Muscle of leg (tissue), 11 donors: ENCODE data around the gene CRISP1. TPM values are rescaled to one million over a fixed set of nuclear protein-coding genes. Genes with fewer than 3 reads are reported as not detected.
"Not testable (repeated sequence)": the region's sequence is repeated elsewhere in the genome, so short reads cannot be mapped to it uniquely, and the experiment has no call there.

ENCODE experiments used
- DNase-seq: peaks from one replicate; pipeline ENCODE4 v3.0.0; 2013
- H3K27ac ChIP-seq: one replicate; pipeline ENCODE4 v1.5.1; 2013; ENCODE audit warnings: mild to moderate bottlenecking, low read length, control low read depth
- H3K27me3 ChIP-seq: one replicate; pipeline ENCODE4 v1.6.1; 2013; ENCODE audit warnings: low read length; ENCODE audit not compliant: control insufficient read depth, insufficient read depth
- H3K36me3 ChIP-seq: one replicate; pipeline ENCODE4 v1.6.1; 2013; ENCODE audit warnings: low read length; ENCODE audit not compliant: control insufficient read depth, insufficient read depth
- H3K4me1 ChIP-seq: one replicate; pipeline ENCODE4 v1.6.1; 2013; ENCODE audit warnings: low read length; ENCODE audit not compliant: control insufficient read depth, insufficient read depth
- H3K4me3 ChIP-seq: one replicate; pipeline ENCODE4 v1.5.1; 2013; ENCODE audit warnings: low read length, control low read depth
- H3K9me3 ChIP-seq: replicated peaks from 2 replicates; pipeline ENCODE4 v1.6.1; 2013; ENCODE audit warnings: low read depth, low read length; ENCODE audit not compliant: control insufficient read depth
- WGBS: methylation state at CpG from one replicate; pipeline ENCODE4 v1.1.5; 2013; ENCODE audit warnings: missing lambda C conversion rate; ENCODE audit not compliant: insufficient coverage; 5-methylcytosine and 5-hydroxymethylcytosine counted together
- polyA plus RNA-seq, 8 donors: library from polyadenylated mRNA; unstranded; fragments of 120-200 nt; gene quantifications; one replicate each; pipeline versions ENCODE4 v1.2.1 to v1.2.3, GENCODE V29; 2013; ENCODE audit warnings: inconsistent platforms in 1 of 8, low replicate concordance in 1 of 8; ENCODE audit not compliant: insufficient read length in 8 of 8, insufficient read depth in 1 of 8
- total RNA-seq: library from RNA; stranded (reverse); fragments of 120-200 nt; gene quantifications from one replicate; pipeline ENCODE4 v1.2.4, GENCODE V29; 2013

Gene CRISP1
- total and polyA plus RNA-seq, 9 donors, result 0.50 TPM; not detected in 8

DNA sequence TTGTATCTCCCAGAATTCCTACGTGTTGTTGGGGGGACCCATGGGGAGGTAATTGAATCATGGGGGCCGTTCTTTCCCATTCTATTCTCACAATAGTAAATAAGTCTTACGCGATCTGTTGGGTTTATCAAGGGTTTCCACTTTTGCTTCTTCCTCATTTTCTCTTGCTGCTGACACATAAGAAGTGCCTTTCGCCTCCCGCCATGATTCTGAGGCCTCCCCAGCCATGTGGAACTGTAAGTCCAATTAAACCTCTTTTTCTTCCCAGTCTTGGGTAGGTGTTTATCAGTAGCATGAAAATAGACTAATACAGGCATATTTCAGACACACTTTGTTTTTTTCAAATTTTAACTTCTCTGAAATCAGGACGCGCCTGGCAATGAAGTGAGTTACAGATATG, 64.8 kb downstream of the CRISP1 start:
- H3K27ac ChIP-seq, result no peak overlapping the region
- no CpG with 5 or more reads among the region's 8 CpGs for WGBS

GRCh38 chr6:49799090-49799489, 67.2 kb downstream of the CRISP1 start:
- Histone ChIP-seq H3K27ac (no peak overlapping the region), H3K4me1 (no peaks in the 10 kb centered on the region), H3K4me3 (no peak overlapping the region), H3K9me3 (no peaks in the 10 kb centered on the region), H3K27me3 (no peaks in the 10 kb centered on the region), H3K36me3 (no peaks in the 10 kb centered on the region)
- WGBS, result no CpG with 5 or more reads among the region's 1 CpG
- DNase-seq, result no peak

More for the DNA sequence above, 64.8 kb downstream of the CRISP1 start:
- Histone ChIP-seq H3K4me1 (no peaks in the 10 kb centered on the region), H3K9me3 (no peaks in the 10 kb centered on the region), H3K4me3 (no peak overlapping the region), H3K27me3 (no peaks in the 10 kb centered on the region), H3K36me3 (no peaks in the 10 kb centered on the region)
- no peak for DNase-seq

- H3K36me3 ChIP-seq, H3K4me1 ChIP-seq, H3K9me3 ChIP-seq, DNase-seq, H3K27ac ChIP-seq, H3K27me3 ChIP-seq, H3K4me3 ChIP-seq: not testable (repeated sequence)
- 88% methylated on average over 10 of the region's 21 CpGs for WGBS
Measured at GRCh38 chr6:49796842-49797455, 69.4 kb downstream of the CRISP1 start.

- H3K27me3 ChIP-seq, result no peaks in the 10 kb centered on the region
- no peak overlapping the region for H3K27ac ChIP-seq
- no peak overlapping the region for H3K4me3 ChIP-seq
- H3K36me3 ChIP-seq, result no peaks in the 10 kb centered on the region
- no peaks in the 10 kb centered on the region for H3K9me3 ChIP-seq
- no peaks in the 10 kb centered on the region for H3K4me1 ChIP-seq
- WGBS, result 50% methylated on average over 1 of the region's 2 CpGs
- no peak for DNase-seq
Measured at GRCh38 chr6:49790341-49790740, 76.0 kb downstream of the CRISP1 start.

GRCh38 chr6:49787176-49787575, 79.2 kb downstream of the CRISP1 start, which contains the start of gene PGK2:
TSS of gene PGK2 (minus strand) at chr6:49787285. CDS start at chr6:49787187, 98 bp downstream.
- Histone ChIP-seq H3K27me3 (no peaks in the 10 kb centered on the region), H3K9me3 (no peaks in the 10 kb centered on the region), H3K4me3 (no peak within 1 kb of the TSS), H3K36me3 (no peaks in the 10 kb centered on the region), H3K27ac (no peak within 1 kb of the TSS), H3K4me1 (no peaks in the 10 kb centered on the region)
- 57% methylated on average over 1 of the region's 8 CpGs for WGBS
- no peak for DNase-seq

DNA sequence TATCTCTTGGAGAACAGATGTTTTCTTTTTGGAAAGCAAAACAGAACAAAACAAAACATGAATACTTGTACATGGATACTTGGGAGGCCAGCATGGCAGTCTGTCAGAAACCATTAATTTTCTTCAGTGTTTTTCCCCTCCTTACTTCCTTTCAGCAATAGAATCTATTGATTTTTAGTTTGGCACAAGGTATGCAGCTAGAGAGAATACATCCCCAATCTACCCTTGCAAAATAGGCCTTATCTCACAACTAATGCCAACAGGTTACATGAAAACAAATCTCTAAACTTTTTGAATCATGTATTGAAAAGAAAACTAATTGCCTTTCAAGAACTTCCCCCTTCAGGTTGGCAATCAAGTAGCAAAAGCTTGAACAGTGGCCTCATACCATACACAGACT, 82.1 kb downstream of the CRISP1 start:
- no peak for DNase-seq
- H3K36me3 ChIP-seq, result no peaks in the 10 kb centered on the region
- no peak overlapping the region for H3K27ac ChIP-seq
- no peaks in the 10 kb centered on the region for H3K4me1 ChIP-seq
- H3K27me3 ChIP-seq, result no peaks in the 10 kb centered on the region
- no peaks in the 10 kb centered on the region for H3K9me3 ChIP-seq
- H3K4me3 ChIP-seq, result no peak overlapping the region

Other genes starting within 250 kb of the CRISP1 start
- 0.35 TPM for gene RHAG, start 229.7 kb downstream of the CRISP1 start, total RNA-seq
- gene RHAG, start 229.7 kb downstream of the CRISP1 start, polyA plus RNA-seq, result 1 to 10 TPM in 3 of 8 donors, under 1 TPM in 5; 0.20 to 1.5 (median 0.96) TPM
- gene CRISP2, start 153.0 kb downstream of the CRISP1 start, total RNA-seq, result not detected
- gene CRISP2, start 153.0 kb downstream of the CRISP1 start, polyA plus RNA-seq, result not detected
- gene CRISP3, start 122.1 kb downstream of the CRISP1 start, total RNA-seq, result 0.04 TPM
- gene CRISP3, start 122.1 kb downstream of the CRISP1 start, polyA plus RNA-seq, result under 1 TPM in 7 of 8 donors, not detected in 1; 0.12 to 0.43 (median 0.28) TPM
- not detected for gene PGK2, start 79.2 kb downstream of the CRISP1 start, total RNA-seq
- gene PGK2, start 79.2 kb downstream of the CRISP1 start, polyA plus RNA-seq, result not detected
- not detected for gene DEFB114, start 97.6 kb upstream of the CRISP1 start, total RNA-seq
- gene DEFB114, start 97.6 kb upstream of the CRISP1 start, polyA plus RNA-seq, result not detected
- not detected for gene DEFB113, start 103.1 kb upstream of the CRISP1 start, total RNA-seq
- not detected for gene DEFB113, start 103.1 kb upstream of the CRISP1 start, polyA plus RNA-seq
- gene DEFB110, start 155.5 kb upstream of the CRISP1 start, total RNA-seq, result not detected
- gene DEFB110, start 155.5 kb upstream of the CRISP1 start, polyA plus RNA-seq, result not detected
- gene DEFB112, start 183.4 kb upstream of the CRISP1 start, total RNA-seq, result not detected
- not detected for gene DEFB112, start 183.4 kb upstream of the CRISP1 start, polyA plus RNA-seq